Endothelial cell of umbilical vein (primary cell): ENCODE results near the gene PRR5L. TPM values are rescaled to one million over a fixed set of nuclear protein-coding genes. Genes with fewer than 3 reads are reported as not detected.

Source experiments
- BruUV-seq: library from RNA; stranded (reverse); fragments of 400-500 nt; replicated peaks from 2 replicates; lab custom pipeline; 2021; lab: Mats Ljungman, UMichigan
- CTCF ChIA-PET: fragments of 300-600, 350-600 bp; sonication (Branson Sonifier 250); formaldehyde crosslinking; loops from one replicate; lab custom pipeline; 2021; ENCODE audit warnings: antibody characterized with exemption, inconsistent platforms; lab: Charles Lee
- POLR2A ChIA-PET: fragments of 300-600, 350-600 bp; sonication (Branson Sonifier 250); formaldehyde crosslinking; loops from one replicate; lab custom pipeline; 2021; ENCODE audit warnings: antibody characterized with exemption, inconsistent platforms; lab: Charles Lee
- DNase-seq: peaks from one replicate; pipeline ENCODE4 v3.0.0-alpha.2; 2011; ENCODE audit warnings: low read depth, low spot score
- FAIRE-seq: peaks from 2 replicates; lab custom pipeline; 2011; peaks lifted over from hg19 to GRCh38; lab: Jason Lieb, UNC
- H2AFZ ChIP-seq: 2 replicates; pipeline ENCODE4 v1.6.0; 2012; ENCODE audit warnings: low read depth, low read length, control low read depth, inconsistent platforms
- H3K27ac ChIP-seq: 2 replicates; pipeline ENCODE4 v1.5.1; 2011; ENCODE audit warnings: low read depth, mild to moderate bottlenecking, control low read depth, low read length, moderate library complexity; ENCODE audit not compliant: insufficient read depth
- H3K27me3 ChIP-seq, 2 experiments: 2 replicates each; pipeline versions ENCODE4 v1.6.0 to v1.6.1; 2011; ENCODE audit warnings: low read length in 2 of 2, mixed read lengths in 1 of 2; ENCODE audit not compliant: control insufficient read depth in 2 of 2, insufficient read depth in 2 of 2
- H3K36me3 ChIP-seq, 2 experiments: 2 replicates in 1 of 2; 3 replicates in 1 of 2; pipeline ENCODE4 v1.5.1; 2011; ENCODE audit warnings: low read length in 2 of 2, mild to moderate bottlenecking in 1 of 2, moderate library complexity in 1 of 2; ENCODE audit not compliant: control insufficient read depth in 2 of 2, insufficient read depth in 2 of 2; ENCODE audit errors: extremely low read depth in 1 of 2
- H3K4me1 ChIP-seq: 3 replicates; pipeline ENCODE4 v1.5.1; 2011; ENCODE audit warnings: mild to moderate bottlenecking, low read length; ENCODE audit not compliant: control insufficient read depth, insufficient read depth; ENCODE audit errors: extremely low read depth
- H3K4me2 ChIP-seq: 2 replicates; pipeline ENCODE4 v1.6.1; 2011; ENCODE audit warnings: low read length, control low read depth, mixed read lengths; ENCODE audit not compliant: insufficient read depth
- H3K4me3 ChIP-seq, 3 experiments: fragments of 200-600 bp in 1 of 3; sonication (generic), shearing (Covaris generic) in 1 of 3; replicated peaks in 1 of 3; 2 replicates each; pipeline ENCODE4 v1.5.1; 2011 to 2016; ENCODE audit warnings: control low read depth in 3 of 3, low read length in 3 of 3, mild to moderate bottlenecking in 2 of 3, inconsistent platforms in 1 of 3, low read depth in 1 of 3, moderate library complexity in 1 of 3; ENCODE audit not compliant: insufficient read depth in 1 of 3
- H3K79me2 ChIP-seq: 2 replicates; pipeline ENCODE4 v1.6.0; 2012; ENCODE audit warnings: low read length, inconsistent platforms; ENCODE audit not compliant: control insufficient read depth, insufficient read depth
- H3K9ac ChIP-seq: replicated peaks from 2 replicates; pipeline ENCODE3; 2011; ENCODE audit warnings: low read length, control low read depth; ENCODE audit not compliant: insufficient read depth; ENCODE audit errors: extremely low read depth
- H3K9me1 ChIP-seq: replicated peaks from 3 replicates; pipeline ENCODE4 v1.6.0; 2011; ENCODE audit warnings: mild to moderate bottlenecking, low read length; ENCODE audit not compliant: control insufficient read depth, insufficient read depth; ENCODE audit errors: extremely low read depth
- H3K9me3 ChIP-seq: replicated peaks from 2 replicates; pipeline ENCODE4 v1.5.1; 2012; ENCODE audit warnings: low read length, inconsistent platforms; ENCODE audit not compliant: control insufficient read depth, insufficient read depth
- H4K20me1 ChIP-seq: replicated peaks from 2 replicates; pipeline ENCODE3; 2011; ENCODE audit warnings: mild to moderate bottlenecking, low read length; ENCODE audit not compliant: control insufficient read depth, insufficient read depth; ENCODE audit errors: extremely low read depth
- CTCF ChIP-seq, 2 donors: IDR thresholded peaks; 1 replicate in 1 of 2; 2 replicates in 1 of 2; pipeline ENCODE4 v1.5.1; 2011; ENCODE audit warnings: low read length in 2 of 2, mild to moderate bottlenecking in 2 of 2, moderate library complexity in 2 of 2, control low read depth in 1 of 2, inconsistent platforms in 1 of 2, low read depth in 1 of 2; ENCODE audit not compliant: insufficient read depth in 1 of 2; ENCODE audit errors: extremely low read depth in 1 of 2
- EZH2 ChIP-seq: IDR thresholded peaks from 2 replicates; pipeline ENCODE4 v1.6.1; 2012; ENCODE audit warnings: borderline replicate concordance, low read depth, mild to moderate bottlenecking, moderate library complexity, low read length, inconsistent platforms; ENCODE audit not compliant: severe bottlenecking
- FOS ChIP-seq: IDR thresholded peaks from 2 replicates; pipeline ENCODE4 v1.6.1; 2011; ENCODE audit warnings: mild to moderate bottlenecking, low read length, moderate library complexity, borderline replicate concordance; ENCODE audit not compliant: insufficient read depth
- GATA2 ChIP-seq: IDR thresholded peaks from 2 replicates; pipeline ENCODE4 v1.7.0; 2011; ENCODE audit warnings: low read depth, mild to moderate bottlenecking, moderate library complexity, mixed read lengths, low read length; ENCODE audit not compliant: insufficient read length, insufficient read depth
- JUN ChIP-seq: IDR thresholded peaks from 2 replicates; pipeline ENCODE4 v1.6.1; 2011; ENCODE audit warnings: borderline replicate concordance, low read depth; ENCODE audit not compliant: insufficient read length, insufficient read depth
- MAX ChIP-seq: IDR thresholded peaks from 2 replicates; pipeline ENCODE4 v1.6.1; 2011; ENCODE audit not compliant: insufficient read depth, insufficient read length
- MYC ChIP-seq: IDR thresholded peaks from one replicate; pipeline ENCODE4 v1.6.1; 2011; ENCODE audit warnings: mild to moderate bottlenecking, low read depth, low read length
- POLR2A ChIP-seq: IDR thresholded peaks from 2 replicates; pipeline ENCODE4 v1.6.1; 2012; ENCODE audit warnings: low read depth, mild to moderate bottlenecking, control low read depth, low read length
- POLR2AphosphoS5 ChIP-seq: IDR thresholded peaks from 2 replicates; pipeline ENCODE4 v1.6.1; 2012; ENCODE audit warnings: low read depth, mild to moderate bottlenecking, control low read depth, low read length, moderate library complexity; ENCODE audit not compliant: insufficient read depth
- dilution Hi-C: fragments of 300-500 bp; cut with MboI; formaldehyde crosslinking; loops from one replicate; pipeline ENCODE4 v1.15.0; 2019; ENCODE audit warnings: low sequenced_read_pairs; ENCODE audit not compliant: extremely low pct_ligation_motif_present
- intact Hi-C: fragments of 100-400 bp; cut with micrococcal nuclease; formaldehyde crosslinking; loops from one replicate; pipeline ENCODE4 v1.10.0; 2022
- polyA plus RNA-seq, 4 experiments: library from polyadenylated mRNA; depleted of rRNA in 3 of 4; stranded (reverse) in 3 of 4; unstranded in 1 of 4; fragments of >200 nt; gene quantifications; 2 replicates each; pipeline versions ENCODE4 v1.2.1 to v1.2.3, GENCODE V29; 2011 to 2012; ENCODE audit warnings: missing spikeins in 1 of 4
- total RNA-seq: library from RNA; stranded (reverse); gene quantifications from 2 replicates; pipeline ENCODE4 v1.2.3, GENCODE V29; 2021

Gene PRR5L
- total and polyA plus RNA-seq, 2 donors (not counting 3 experiments of a cell fraction or from before 2014, with no cell fraction given): 2.5 to 6.1 TPM

GRCh38 chr11:36464720-36465119 is 168.6 kb downstream of the PRR5L start:
- no peaks in the 10 kb centered on the region for H3K9me1 ChIP-seq
- no peak for TF ChIP-seq FOS
- H3K36me3 ChIP-seq: no peaks in the 10 kb centered on the region
- dilution Hi-C loops: no loop called here
- no peaks in the 10 kb centered on the region for H4K20me1 ChIP-seq
- no peak overlapping the region for H2AFZ ChIP-seq
- no peak for DNase-seq
- no peak overlapping the region for H3K4me2 ChIP-seq
- BruUV-seq: no TSS peak
- ChIA-PET CTCF (interaction anchor here (1.0 kb wide), 1 partner anchor 9 kb away, joined by 3 read pairs; no protein-coding TSS in a partner anchor), POLR2A (no interaction called here)
- H3K4me1 ChIP-seq: no peaks in the 10 kb centered on the region
- H3K9me3 ChIP-seq: no peaks in the 10 kb centered on the region
- no peaks in the 10 kb centered on the region for H3K79me2 ChIP-seq
- H3K27ac ChIP-seq: no peak overlapping the region
- FAIRE-seq: no peak
- intact Hi-C loops: no loop called here
- no peaks in the 10 kb centered on the region for H3K27me3 ChIP-seq
- no peak overlapping the region for H3K4me3 ChIP-seq
- no peak overlapping the region for H3K9ac ChIP-seq

- no TSS peak for BruUV-seq
- DNase-seq: no peak
- Histone ChIP-seq H3K4me1 (no peaks in the 10 kb centered on the region), H3K4me3 (no peak overlapping the region), H2AFZ (no peak overlapping the region), H3K9ac (no peak overlapping the region), H4K20me1 (no peaks in the 10 kb centered on the region), H3K9me3 (no peaks in the 10 kb centered on the region), H3K36me3 (no peaks in the 10 kb centered on the region), H3K4me2 (no peak overlapping the region), H3K27ac (no peak overlapping the region), H3K27me3 (no peaks in the 10 kb centered on the region), H3K9me1 (no peaks in the 10 kb centered on the region), H3K79me2 (no peaks in the 10 kb centered on the region)
- ChIA-PET CTCF (interaction anchor here (1.0 kb wide), 1 partner anchor 10 kb away, joined by 3 read pairs; no protein-coding TSS in a partner anchor), POLR2A (no interaction called here)
- intact Hi-C loops: no loop called here
- dilution Hi-C loops: no loop called here
- no peak for TF ChIP-seq CTCF (IDR thresholded peaks at IDR 0.05; ENCODE audit: extremely low read depth in 1 of 2, insufficient read depth in 1 of 2, low read depth in 1 of 2, low read length in 2 of 2)
- no peak for TF ChIP-seq MYC
- TF ChIP-seq POLR2A: no peak
- TF ChIP-seq GATA2: no peak
- no peak for TF ChIP-seq JUN
- TF ChIP-seq MAX: no peak
- TF ChIP-seq FOS: no peak
- no peak for TF ChIP-seq EZH2
- no peak for TF ChIP-seq POLR2AphosphoS5
- no peak for FAIRE-seq
Measured at GRCh38 chr11:36465449-36466163, 169.5 kb downstream of the PRR5L start.
